Measurements from ENCODE around the gene PIGV.
"Not testable (repeated sequence)": the region's sequence is repeated elsewhere in the genome, so short reads cannot be mapped to it uniquely, and the experiment has no call there.

PIGV gene

DNA sequence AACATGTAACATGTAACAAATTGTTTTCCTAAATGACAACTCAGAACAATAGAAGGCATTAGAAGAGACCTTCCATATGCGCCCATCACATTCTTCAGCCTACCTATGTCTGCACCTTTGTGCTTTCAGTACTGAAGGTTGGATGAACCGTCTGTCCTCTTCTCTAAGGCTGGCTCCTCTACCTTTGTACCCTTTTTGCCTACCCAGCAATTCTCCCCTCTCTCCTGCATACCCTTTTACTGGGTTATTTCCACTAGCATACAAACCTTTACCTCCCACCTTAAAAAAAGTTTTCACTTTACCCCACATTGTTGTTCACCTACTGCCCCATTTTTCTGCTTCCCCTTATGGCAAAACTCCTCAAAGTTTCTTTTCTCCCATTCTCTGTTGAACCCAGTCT is 5.2 kb downstream of the PIGV start:
- DNase-seq (ENCODE audit: low spot score) = no peak

DNA sequence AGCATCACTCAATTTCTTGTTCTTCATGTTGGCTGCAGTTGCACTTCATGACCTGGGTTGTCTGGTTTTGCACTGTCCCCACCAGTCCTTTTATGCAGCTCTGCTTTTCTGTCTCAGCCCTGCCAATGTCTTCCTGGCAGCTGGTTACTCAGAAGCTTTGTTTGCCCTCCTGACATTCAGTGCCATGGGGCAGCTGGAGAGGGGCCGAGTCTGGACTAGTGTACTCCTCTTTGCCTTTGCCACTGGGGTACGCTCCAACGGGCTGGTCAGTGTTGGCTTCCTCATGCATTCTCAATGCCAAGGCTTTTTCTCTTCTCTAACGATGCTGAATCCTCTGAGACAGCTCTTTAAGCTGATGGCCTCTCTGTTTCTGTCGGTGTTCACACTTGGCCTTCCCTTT is 6.6 kb downstream of the PIGV start:
- DNase-seq (ENCODE audit: low spot score) = peak; percentile 27

DNA sequence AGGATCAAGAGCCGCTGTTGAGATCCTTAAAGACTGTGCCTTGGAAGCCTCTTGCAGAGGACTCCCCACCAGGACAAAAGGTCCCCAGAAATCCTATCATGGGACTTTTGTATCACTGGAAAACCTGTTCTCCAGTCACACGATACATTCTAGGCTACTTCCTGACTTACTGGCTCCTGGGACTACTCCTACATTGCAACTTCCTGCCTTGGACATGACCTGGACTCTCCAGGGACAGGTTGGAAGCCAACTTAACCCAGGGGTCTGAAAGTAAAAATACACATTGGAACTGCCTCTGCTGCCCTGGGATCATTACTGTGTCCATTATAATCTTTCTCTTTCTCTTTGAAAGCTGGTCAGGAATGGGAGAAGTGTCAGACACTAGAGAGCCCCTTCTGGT is 9.9 kb downstream of the PIGV start:
- no peak for DNase-seq (ENCODE audit: low spot score)

DNA sequence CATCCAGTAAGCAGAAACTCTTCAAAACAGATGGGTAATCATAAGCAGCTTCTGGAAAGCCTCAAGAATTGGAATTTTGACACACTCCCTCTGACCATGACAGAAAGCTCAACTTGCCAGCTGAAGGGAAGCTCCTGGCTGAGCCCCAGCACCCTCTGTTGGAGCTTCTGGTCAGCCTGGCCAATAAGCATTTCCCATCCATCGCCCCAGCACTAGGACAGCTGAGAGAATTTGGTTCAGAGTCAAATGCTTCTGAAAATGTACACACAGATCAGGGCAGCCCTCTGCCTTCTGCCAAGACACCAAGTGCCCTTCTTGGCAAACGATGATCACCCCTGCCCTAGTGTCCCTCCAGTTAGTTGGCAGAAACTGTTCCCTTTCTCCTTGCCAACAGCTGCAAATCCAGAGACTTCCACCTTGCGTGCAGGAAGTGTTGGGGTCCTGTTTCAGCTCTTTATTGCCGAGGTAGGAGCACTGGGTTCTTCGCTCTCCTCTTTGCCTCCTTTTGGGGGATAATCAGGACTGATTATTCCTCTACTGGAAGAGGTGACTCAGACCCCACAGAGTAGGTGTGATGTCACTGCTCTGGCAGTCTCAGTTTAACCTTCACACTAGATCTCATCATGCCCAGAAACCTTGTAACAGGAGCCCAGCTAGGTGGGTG is 11.9 kb downstream of the PIGV start:
- DNase-seq (ENCODE audit: low spot score) = peak; percentile 80

DNA sequence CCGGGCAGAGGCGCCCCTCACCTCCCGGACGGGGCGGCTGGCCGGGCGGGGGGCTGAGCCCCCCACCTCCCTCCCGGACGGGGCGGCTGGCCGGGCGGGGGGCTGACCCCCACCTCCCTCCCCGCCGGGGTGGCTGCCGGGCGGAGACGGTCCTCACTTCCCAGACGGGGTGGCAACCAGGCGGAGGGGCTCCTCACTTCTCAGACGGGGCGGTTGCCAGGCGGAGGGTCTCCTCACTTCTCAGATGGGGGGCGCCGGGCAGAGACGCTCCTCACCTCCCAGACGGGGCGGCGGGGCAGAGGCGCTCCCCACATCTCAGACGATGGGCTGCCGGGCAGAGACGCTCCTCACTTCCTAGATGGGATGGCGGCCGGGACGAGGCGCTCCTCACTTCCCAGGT is 16.2 kb downstream of the PIGV start:
- DNase-seq (ENCODE audit: low spot score) = not testable (repeated sequence)

DNA sequence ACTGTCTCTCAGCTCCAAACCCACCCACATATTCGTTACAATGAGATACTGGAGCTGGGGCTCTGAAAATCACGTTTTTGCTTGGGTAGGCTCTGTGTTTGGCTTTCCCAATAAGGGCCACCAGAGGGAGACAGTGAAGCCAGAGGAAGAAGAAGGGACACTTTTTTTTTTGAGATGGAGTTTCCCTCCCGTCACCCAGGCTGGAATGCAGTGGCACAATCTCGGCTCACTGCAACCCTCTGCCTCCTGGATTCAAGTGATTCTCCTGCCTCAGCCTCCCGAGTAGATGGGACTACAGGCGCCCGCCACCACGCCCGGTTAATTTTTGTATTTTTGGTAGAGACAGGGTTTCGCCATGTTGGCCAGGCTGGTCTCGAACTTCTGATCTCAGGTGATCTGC is 22.4 kb downstream of the PIGV start:
- DNase-seq (ENCODE audit: low spot score) = peak; percentile 74

DNA sequence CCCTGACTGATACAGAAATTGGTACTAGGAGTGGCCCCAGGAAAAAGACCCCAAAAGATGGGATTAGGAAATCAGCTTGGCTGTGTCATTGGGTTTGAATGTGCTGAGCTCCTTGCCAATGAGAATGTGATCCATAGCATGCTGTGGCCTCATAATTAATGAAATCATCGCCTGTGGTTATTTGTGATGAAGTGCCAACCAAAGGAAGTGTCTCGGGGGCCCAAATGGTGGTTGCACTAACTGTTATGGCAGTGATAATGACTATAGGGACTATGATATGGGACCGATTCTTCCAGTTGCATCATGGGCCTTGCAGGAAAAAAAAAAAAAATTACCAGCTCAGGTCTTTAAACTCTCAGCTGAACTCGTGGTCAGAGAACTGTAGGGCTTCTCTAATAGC is 23.3 kb downstream of the PIGV start:
- DNase-seq (ENCODE audit: low spot score) = no peak

DNA sequence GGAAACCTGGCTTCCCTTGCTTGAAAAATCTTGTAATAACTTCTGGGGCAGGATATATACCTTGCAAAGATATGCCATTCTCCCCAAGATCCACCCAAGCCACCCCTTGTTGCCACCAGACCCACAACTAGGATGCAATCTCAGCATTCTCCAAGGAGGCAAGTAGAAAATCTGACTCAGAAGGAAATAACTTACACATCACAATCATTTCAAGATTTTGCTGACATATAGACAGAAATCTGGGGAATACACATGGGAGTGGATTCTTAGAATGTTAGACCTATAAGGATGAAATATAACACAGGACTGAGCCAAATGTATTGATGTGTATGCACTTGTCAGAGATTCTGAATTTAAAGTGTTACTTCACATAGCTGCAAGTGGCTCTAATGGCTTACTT is 24.0 kb downstream of the PIGV start:
- DNase-seq (ENCODE audit: low spot score) = no peak

DNA sequence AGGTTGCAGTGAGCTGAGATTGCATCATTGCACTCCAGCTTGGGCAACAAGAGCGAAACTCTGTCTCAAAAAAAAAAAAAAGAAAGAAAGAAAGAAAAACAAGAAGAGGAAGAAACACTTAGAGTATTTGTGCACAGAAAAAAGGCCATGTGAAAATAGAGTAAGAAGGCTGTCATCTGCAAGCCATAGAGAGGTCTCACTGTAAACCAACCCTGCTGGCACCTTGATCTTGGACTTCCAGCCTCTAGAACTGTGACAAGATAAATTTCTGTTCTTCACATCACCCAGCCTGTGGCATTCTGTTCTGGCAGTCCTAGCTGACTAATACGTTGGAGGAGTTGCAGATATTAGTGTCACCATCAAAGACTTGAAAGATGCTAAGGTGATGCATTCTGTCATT is 26.6 kb downstream of the PIGV start:
- no peak for DNase-seq (ENCODE audit: low spot score)

DNA sequence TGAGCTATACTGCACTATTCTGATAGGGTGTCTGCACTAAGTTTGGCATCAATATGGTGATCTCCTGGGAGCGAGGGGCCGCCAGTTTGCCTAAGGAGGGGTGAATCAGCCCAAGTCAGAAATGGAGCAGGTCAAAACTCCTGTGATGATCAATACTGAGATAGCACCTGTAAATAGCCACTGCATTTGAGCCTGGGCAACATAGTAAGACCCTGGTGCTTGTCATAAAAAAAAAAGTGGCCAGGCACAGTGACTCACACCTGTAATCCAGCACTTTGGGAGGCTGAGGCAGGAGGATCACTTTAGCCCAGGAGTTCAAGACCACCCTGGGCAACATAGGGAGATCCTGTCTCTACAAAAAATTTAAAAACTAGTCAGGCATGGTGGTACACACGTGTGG is 27.1 kb downstream of the PIGV start:
- no peak for DNase-seq (ENCODE audit: low spot score)

DNA sequence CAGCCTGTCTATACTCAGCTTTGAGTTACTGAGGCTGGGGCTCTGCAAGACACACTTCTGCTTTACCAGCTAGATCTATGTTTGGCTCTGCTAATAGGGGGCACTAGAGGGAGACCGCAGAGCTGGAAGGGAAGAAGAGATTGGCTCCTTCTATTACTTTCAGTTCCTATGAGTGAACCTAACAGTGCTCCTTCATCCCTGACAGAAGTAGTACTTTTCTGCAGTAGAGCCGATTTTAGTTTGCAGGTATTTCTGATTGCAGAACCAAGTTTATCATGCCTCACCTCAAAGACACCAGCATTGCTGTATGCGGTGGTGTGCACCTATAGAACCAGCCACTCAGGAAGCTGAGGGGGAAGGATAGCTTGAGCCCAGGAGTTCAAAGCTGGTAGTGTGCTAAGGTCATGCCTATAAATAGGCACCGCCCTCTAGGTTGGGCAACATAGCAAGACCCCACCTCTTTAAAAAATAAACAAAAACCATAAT is 33.1 kb downstream of the PIGV start:
- no peak for DNase-seq (ENCODE audit: low spot score)

DNA sequence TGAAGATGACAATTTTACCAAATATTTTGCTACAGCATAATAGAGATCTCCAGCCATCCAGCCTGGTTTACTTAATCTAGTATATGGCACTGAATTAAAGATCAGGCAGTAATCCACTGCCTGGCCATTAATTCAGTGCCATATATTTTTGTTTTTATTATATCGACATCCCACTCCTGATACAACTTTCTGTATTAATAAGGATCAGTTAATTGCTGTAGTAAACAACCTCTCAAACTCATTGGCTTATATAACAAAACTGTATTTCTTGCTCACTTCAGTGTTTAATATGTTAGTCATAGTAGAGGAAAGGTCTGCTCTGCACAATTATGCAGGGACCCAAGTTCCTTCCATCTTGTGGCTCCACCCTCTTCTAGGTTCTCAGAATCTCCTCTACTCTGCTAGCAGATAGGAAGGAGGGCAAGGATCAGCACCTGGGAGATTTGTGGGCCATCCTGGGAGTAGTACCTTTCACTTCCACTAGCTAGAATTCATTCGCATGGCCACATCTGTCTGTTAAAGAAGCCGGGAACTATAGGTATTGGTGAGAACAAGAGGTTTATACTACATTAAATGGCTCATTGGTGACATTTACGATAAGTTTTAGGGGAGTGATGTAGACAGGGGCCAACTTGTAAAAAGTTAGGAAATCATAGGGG is 35.1 kb downstream of the PIGV start:
- DNase-seq (ENCODE audit: low spot score) = no peak

DNA sequence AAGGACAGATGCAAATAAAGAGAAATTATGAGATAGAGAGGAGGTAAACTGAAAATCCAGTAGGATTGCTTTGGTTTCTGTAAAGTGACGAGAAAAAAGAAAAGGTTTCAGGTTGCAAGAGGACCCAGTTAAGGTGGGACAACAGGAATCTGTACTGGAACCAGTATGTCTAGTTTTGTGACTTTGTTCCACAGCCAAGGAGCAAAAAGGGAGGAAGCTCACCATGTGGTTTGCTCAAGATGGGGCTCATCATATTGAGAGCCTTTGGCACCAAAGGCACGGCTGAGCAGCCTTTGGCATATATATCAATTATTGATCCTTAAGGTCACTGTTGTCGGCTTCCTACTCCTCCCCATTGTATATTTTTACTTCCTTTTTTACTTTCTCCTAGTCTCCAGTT is 37.0 kb downstream of the PIGV start:
- no peak for DNase-seq (ENCODE audit: low spot score)

DNA sequence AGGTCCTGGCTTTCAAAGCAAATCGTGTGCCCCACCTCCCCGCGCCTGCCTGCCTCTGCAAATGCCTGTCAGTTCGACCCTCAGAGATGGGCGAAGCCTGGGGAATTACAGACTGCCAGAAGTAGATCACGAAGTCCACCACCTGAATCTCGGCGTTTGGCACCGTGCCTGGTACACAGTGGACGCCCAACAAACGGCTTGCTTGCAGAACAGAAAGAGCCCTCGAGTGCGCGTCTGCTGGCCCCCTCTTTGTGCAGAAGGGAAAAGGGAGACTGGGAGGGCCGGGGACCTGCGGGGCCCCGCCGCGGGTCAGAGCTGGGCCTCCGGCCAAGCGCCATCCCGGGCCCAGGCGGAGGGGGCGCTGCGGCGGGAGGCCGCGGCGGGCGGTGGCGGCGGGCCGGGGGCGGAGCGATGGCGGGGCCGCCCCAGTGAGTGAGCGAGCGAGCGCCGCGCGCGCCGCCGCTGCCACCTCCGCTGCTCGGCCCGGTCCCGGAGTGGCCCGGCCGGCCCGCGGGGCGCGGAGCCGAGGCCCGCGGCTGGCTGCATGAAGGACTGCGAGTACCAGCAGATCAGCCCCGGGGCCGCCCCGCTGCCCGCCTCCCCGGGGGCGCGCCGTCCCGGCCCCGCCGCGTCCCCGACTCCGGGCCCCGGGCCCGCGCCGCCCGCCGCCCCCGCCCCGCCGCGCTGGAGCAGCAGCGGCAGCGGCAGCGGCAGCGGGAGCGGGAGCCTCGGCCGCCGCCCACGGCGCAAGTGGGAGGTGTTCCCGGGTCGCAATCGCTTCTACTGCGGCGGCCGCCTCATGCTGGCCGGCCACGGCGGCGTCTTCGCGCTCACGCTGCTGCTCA is 38.7 kb downstream of the PIGV start, which contains the start of gene ZDHHC18:
TSS of gene ZDHHC18 (plus strand) at position 428 of the 845 bp plus-strand sequence. CDS start at position 545, 117 bp downstream.
- DNase-seq (ENCODE audit: low spot score) = peak; percentile 63

DNA sequence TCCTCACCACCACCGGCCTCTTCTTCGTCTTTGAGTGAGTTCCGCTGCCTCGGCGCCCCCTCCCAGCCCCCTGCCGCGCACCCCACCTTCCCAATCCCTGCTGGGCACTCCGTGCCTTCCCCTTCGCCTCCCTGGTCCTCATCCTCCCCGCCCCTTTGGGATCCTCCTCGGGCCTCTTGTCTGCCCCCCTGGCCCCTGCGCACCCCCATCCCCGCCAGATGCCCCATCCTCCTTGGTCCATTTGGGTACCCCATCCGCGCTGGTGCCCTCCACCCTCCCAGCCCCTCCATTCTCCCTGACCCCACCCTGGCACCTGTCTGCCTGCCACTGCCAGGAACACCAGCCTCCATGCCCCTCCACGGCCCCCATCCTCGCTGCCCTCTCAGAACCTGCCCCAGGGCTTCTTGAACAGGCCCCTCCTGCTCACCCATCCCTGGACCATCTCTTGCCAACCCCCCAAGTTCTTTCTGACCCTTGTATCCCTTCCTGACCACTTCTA is 39.4 kb downstream of the PIGV start:
- no peak for DNase-seq (ENCODE audit: low spot score)

DNA sequence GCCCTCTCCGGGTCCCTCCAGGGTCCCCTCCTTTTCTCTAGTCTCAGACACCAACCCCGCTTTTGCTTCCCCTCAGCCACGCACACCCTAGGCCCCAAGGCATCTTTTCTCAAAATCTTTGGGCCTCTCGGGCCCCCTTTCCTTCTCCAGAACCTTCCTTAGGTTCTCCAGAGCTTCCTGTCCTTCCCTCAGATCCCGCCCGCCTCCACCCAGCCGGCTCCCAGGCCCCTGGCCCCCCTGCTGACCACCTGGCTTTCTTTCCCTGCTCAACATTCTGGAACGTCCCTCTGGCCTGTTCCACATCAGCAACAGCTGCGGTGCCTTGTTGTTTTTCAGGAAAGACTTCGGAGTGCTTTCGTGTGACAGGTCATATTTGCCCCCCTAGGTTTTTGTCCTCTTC is 39.9 kb downstream of the PIGV start:
- DNase-seq (ENCODE audit: low spot score) = no peak

DNA sequence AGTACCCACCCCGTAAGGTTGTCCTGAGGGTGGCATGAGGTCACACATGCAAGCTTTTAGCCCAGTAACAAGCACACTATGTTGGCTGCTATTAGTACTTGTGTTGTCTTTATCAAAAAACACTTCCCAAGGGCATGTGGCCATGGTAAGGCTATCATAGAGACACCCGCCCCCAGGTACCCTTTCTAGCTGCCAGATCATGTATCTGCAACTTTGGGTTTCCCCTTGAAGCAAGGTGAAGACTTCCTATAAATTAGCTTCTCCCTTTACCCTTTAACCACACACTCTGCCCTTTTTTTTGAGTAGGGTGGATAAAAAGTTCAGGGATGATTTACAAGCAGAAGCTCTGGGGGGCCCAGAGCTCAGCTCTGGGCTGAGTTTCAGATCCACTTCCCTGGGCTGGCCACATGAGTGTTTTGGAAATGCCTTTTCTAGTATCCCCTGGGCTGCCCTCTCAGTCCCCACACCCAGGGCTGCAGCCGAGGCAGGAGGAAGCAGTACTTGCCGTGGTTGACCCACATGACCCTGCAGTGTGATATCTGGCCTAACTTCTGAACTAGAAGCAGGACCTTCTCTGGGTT is 40.8 kb downstream of the PIGV start:
- peak; percentile 72 for DNase-seq (ENCODE audit: low spot score)

DNA sequence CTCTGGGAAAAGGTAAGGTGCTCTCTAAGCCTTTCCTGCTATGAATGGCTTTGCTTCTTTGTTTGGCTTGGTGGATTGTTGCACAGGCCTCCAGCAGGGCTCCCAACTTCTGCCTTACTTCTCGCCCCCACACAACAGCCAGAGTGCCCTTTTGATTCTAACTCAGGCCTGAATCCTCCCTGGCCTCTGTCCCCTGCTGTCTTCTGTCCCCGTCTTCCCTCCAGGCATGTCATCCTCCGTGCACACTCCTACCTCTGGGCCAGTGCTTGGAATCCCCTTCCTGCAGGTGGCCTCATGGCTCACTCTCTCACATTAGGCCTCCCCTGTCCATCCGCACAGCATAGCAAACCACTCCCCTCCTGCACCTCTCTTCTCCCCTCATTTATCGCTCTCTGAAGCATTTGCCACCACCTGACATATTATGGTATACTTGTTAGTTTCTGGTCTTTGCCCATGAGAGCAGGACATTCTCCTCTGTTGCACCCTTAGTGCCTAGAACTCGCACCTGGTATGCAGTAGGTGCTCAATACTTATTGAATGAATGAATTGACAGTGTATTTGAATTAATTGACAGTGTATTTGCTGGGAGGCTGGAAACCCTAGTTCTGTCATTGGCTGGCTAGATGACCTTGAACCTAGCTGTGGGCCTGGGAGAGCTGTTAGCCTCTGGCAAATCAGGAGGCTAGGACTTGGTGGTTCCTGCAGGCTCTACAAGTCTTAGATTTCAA is 41.6 kb downstream of the PIGV start:
- no peak for DNase-seq (ENCODE audit: low spot score)

DNA sequence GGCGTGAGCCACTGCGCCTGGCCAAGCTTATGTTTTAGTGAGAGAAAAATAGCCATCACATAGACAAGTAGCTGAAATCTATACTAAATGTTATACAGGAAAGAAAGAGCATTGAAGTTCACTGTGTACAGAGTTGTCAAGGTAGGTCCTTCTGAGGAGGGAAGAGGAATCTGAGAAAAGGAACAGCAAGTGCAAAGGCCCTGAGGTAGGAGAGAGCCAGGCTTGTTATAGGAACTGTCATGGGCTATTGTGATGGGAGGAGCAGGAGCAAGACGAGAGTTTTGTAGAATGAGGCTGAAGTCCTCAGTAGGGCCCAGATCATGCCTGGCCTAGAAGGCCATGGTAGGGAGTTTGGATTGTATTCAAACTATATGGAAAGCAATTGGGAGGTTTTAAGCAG is 43.3 kb downstream of the PIGV start:
- DNase-seq (ENCODE audit: low spot score) = no peak

DNA sequence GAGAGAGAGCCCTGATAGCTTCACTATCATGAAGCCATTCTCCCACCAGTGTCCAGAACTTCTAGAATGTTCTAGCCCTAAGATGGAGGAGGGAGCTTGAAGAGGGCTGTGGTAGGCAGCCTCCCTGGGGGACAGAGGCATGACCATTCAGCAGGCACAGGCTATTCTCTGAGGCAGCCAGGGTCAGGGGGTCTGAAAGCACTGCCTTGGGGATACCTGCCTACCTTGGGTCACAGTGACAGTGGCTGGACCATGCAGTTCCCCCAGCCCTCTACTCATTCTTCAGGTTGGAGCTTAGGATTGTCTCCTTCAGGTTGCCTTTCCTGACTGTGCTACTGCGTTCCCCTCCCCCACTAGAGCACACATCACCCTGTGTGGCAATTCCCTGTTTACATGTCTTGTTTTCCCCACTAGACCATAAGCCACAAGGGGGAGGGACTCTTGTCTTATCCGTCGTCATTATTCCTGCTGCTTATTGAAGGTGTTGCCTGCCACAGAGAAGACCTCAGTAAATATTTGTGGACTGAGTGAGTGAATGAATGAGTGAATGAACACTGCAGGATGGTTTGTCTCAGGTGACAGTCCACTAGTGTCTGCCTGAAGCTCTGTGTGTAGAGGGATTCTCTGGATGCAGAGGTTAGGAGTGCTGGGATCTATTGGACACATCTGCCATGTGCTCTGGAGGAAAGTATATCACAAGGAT is 43.9 kb downstream of the PIGV start:
- no peak for DNase-seq (ENCODE audit: low spot score)
